ENCODE data around the gene DTD1. TPM values are rescaled to one million over a fixed set of nuclear protein-coding genes. Genes with fewer than 3 reads are reported as not detected.

DTD1 gene
- total and polyA plus RNA-seq, 2 of the 13 experiments (the other 11 are each of a cell fraction or from before 2014, with no cell fraction given): 41.2 to 79.3 TPM

- TF ChIP-seq GATA4 (IDR thresholded peaks at IDR 0.05; ENCODE audit: borderline replicate concordance, low read depth) (no peak), BHLHE40 (IDR thresholded peaks at IDR 0.05; ENCODE audit: low read length) (0 out of 2 replicates have a peak, but pooled peaks have one; percentile 8), ELK4 (CRISPR knock-in tag; IDR thresholded peaks at IDR 0.05; ENCODE audit: borderline replicate concordance) (no peak), ZNF296 (CRISPR knock-in tag; conservative IDR thresholded peaks at IDR 0.05) (no peak), CREBL2 (CRISPR knock-in tag; IDR thresholded peaks at IDR 0.05; ENCODE audit: borderline replicate concordance) (no peak), ZNF44 (CRISPR knock-in tag; IDR thresholded peaks at IDR 0.05) (no peak), FUBP1 (CRISPR knock-in tag; IDR thresholded peaks at IDR 0.05; ENCODE audit: borderline replicate concordance) (no peak), NR2F2 (IDR thresholded peaks at IDR 0.05; ENCODE audit: borderline replicate concordance, low read depth) (0 out of 2 replicates have a peak, but pooled peaks have one; percentile 18), ZNF10 (CRISPR knock-in tag; IDR thresholded peaks at IDR 0.05; ENCODE audit: borderline replicate concordance, low read depth) (no peak), SUZ12 (IDR thresholded peaks at IDR 0.05; ENCODE audit: low read depth, low read length) (no peak), ZNF777 (CRISPR knock-in tag; IDR thresholded peaks at IDR 0.05) (no peak), KLF9 (CRISPR knock-in tag; IDR thresholded peaks at IDR 0.05; ENCODE audit: low read depth) (no peak), AHR (CRISPR knock-in tag; IDR thresholded peaks at IDR 0.05) (no peak), SP4 (CRISPR knock-in tag; IDR thresholded peaks at IDR 0.05) (no peak), ZBTB49 (CRISPR knock-in tag; IDR thresholded peaks at IDR 0.05; ENCODE audit: borderline replicate concordance) (no peak), ZNF75D (CRISPR knock-in tag; IDR thresholded peaks at IDR 0.05; ENCODE audit: borderline replicate concordance) (no peak), SPEN (CRISPR knock-in tag; IDR thresholded peaks at IDR 0.05; ENCODE audit: low read depth) (no peak)
- TF ChIP-seq, protein P1, sequence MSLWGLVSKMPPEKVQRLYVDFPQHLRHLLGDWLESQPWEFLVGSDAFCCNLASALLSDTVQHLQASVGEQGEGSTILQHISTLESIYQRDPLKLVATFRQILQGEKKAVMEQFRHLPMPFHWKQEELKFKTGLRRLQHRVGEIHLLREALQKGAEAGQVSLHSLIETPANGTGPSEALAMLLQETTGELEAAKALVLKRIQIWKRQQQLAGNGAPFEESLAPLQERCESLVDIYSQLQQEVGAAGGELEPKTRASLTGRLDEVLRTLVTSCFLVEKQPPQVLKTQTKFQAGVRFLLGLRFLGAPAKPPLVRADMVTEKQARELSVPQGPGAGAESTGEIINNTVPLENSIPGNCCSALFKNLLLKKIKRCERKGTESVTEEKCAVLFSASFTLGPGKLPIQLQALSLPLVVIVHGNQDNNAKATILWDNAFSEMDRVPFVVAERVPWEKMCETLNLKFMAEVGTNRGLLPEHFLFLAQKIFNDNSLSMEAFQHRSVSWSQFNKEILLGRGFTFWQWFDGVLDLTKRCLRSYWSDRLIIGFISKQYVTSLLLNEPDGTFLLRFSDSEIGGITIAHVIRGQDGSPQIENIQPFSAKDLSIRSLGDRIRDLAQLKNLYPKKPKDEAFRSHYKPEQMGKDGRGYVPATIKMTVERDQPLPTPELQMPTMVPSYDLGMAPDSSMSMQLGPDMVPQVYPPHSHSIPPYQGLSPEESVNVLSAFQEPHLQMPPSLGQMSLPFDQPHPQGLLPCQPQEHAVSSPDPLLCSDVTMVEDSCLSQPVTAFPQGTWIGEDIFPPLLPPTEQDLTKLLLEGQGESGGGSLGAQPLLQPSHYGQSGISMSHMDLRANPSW (CRISPR knock-in tag; IDR thresholded peaks at IDR 0.05; ENCODE audit: borderline replicate concordance): no peak
- TF ChIP-seq, protein P2, sequence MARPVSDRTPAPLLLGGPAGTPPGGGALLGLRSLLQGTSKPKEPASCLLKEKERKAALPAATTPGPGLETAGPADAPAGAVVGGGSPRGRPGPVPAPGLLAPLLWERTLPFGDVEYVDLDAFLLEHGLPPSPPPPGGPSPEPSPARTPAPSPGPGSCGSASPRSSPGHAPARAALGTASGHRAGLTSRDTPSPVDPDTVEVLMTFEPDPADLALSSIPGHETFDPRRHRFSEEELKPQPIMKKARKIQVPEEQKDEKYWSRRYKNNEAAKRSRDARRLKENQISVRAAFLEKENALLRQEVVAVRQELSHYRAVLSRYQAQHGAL (CRISPR knock-in tag; IDR thresholded peaks at IDR 0.05; ENCODE audit: not compliant biosample characterization): no peak
Measured at GRCh38 chr20:18750735-18751134, 162.9 kb downstream of the DTD1 start (continued).
